ENCODE results near the gene FOCAD.

FOCAD gene

DNA sequence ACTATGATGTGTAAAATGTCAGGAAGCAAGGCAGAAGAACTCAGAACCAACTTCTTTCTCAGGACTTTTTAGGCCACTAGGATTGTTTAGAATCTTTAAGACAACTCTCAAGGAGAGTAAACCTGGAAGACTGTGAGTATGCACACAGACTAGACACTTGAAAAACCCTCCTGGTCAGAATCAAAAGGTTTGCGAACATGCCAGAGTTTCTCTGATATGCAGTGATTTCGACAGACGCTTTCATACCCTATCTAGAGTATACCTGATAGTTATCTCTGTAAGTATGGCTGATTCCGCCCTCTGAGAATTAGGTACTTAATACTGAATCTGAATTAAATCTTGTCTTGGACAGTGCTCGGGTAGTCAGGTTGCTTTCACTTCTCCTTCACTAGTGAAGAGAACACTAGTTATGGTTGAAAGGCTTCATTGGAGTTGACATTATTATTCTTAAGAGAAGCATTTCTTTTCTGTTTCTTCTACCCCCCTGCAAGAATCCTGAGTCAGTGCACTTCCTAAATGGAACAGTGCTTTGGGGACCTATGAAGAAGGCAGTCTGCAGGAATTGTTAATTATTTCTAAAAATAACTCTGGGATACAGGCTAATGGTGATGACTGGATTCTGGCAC lies 189.3 kb downstream of the FOCAD start:
- TF ChIP-seq EZH2phosphoT487 (IDR thresholded peaks at IDR 0.05; ENCODE audit: borderline replicate concordance) = no peak
- TF ChIP-seq, protein P1, sequence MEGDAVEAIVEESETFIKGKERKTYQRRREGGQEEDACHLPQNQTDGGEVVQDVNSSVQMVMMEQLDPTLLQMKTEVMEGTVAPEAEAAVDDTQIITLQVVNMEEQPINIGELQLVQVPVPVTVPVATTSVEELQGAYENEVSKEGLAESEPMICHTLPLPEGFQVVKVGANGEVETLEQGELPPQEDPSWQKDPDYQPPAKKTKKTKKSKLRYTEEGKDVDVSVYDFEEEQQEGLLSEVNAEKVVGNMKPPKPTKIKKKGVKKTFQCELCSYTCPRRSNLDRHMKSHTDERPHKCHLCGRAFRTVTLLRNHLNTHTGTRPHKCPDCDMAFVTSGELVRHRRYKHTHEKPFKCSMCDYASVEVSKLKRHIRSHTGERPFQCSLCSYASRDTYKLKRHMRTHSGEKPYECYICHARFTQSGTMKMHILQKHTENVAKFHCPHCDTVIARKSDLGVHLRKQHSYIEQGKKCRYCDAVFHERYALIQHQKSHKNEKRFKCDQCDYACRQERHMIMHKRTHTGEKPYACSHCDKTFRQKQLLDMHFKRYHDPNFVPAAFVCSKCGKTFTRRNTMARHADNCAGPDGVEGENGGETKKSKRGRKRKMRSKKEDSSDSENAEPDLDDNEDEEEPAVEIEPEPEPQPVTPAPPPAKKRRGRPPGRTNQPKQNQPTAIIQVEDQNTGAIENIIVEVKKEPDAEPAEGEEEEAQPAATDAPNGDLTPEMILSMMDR (conservative IDR thresholded peaks at IDR 0.05; ENCODE audit: low read length) = no peak
- Histone ChIP-seq H3K4me2 (ENCODE audit: low read depth, low read length, poor library complexity, severe bottlenecking) (no peak overlapping the region), H3K4me1 (ENCODE audit: insufficient read depth, low read length, poor library complexity, severe bottlenecking) (peaks cover 11% of the 10 kb centered on the region), H3K9ac (ENCODE audit: low read depth, low read length, poor library complexity, severe bottlenecking) (no peak overlapping the region), H3K9me3 (ENCODE audit: insufficient read depth, low read depth, low read length) (no peaks in the 10 kb centered on the region), H3K79me2 (ENCODE audit: insufficient read depth, low read length) (no peaks in the 10 kb centered on the region), H3K36me3 (ENCODE audit: insufficient read depth, low read length) (no peaks in the 10 kb centered on the region), H3F3A (ENCODE audit: low read depth) (no peaks in the 10 kb centered on the region), H3K9me2 (replicated peaks; ENCODE audit: low read depth, low read length) (no peaks in the 10 kb centered on the region), H4K20me1 (ENCODE audit: insufficient read depth, low read length, poor library complexity, severe bottlenecking) (no peaks in the 10 kb centered on the region), H2AFZ (ENCODE audit: low read length) (no peak overlapping the region), H3K27me3 (ENCODE audit: insufficient read depth, low read length, poor library complexity, severe bottlenecking) (no peaks in the 10 kb centered on the region), H3K4me3 (ENCODE audit: low read length, poor library complexity, severe bottlenecking) (no peak overlapping the region)

DNA sequence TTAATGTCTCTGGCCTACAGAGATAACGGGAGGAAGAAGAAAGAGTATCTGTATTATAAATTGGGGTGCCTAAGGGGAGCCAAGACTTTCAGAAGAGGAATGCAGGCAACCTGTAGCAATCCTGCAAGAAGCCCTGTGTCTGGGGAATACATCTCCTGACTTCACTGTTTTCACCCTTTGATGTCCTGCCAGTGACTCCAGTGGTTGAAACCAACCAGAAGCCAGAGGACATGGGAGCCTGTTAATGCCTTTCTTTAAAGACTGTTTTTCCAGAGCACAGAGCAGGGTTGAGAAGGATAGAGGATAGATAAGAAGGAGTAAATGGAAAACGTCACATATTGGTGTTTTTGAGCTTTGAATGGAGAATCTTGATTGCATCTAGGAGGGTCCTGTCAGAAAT lies 196.2 kb downstream of the FOCAD start:
- Histone ChIP-seq H2AFZ (ENCODE audit: low read length) (no peak overlapping the region), H3K4me1 (ENCODE audit: insufficient read depth, low read length, poor library complexity, severe bottlenecking) (no peaks in the 10 kb centered on the region), H3K27me3 (ENCODE audit: insufficient read depth, low read length, poor library complexity, severe bottlenecking) (no peaks in the 10 kb centered on the region), H3K9ac (ENCODE audit: low read depth, low read length, poor library complexity, severe bottlenecking) (no peak overlapping the region), H3K4me2 (ENCODE audit: low read depth, low read length, poor library complexity, severe bottlenecking) (no peak overlapping the region), H3K9me3 (ENCODE audit: insufficient read depth, low read depth, low read length) (no peaks in the 10 kb centered on the region), H3K9me2 (replicated peaks; ENCODE audit: low read depth, low read length) (no peaks in the 10 kb centered on the region), H3F3A (ENCODE audit: low read depth) (no peaks in the 10 kb centered on the region), H3K36me3 (ENCODE audit: insufficient read depth, low read length) (no peaks in the 10 kb centered on the region), H3K4me3 (ENCODE audit: low read length, poor library complexity, severe bottlenecking) (no peak overlapping the region), H3K79me2 (ENCODE audit: insufficient read depth, low read length) (no peaks in the 10 kb centered on the region), H4K20me1 (ENCODE audit: insufficient read depth, low read length, poor library complexity, severe bottlenecking) (no peaks in the 10 kb centered on the region)
- no peak for TF ChIP-seq EZH2phosphoT487 (IDR thresholded peaks at IDR 0.05; ENCODE audit: borderline replicate concordance)
- TF ChIP-seq, protein P1 (conservative IDR thresholded peaks at IDR 0.05; ENCODE audit: low read length) = no peak

DNA sequence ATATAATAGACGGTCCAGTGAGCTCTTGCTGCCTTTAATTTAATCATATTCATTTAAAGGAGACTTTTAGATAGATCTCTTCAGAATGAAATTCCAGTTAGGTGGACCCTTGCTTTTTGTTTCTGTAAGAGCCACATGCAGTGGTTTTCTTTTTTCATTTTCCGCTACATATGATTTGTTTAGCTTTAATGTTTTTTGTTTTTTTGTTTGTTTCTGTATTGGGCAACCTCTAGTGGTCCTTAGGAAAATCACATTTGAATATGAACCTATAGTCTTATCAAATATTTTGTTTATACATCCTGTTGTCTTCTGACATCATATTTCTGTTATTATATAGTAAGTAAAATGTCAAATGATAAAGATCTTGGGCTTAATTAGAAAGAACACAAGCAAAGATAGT lies 196.6 kb downstream of the FOCAD start:
- Histone ChIP-seq H3K27me3 (ENCODE audit: insufficient read depth, low read length, poor library complexity, severe bottlenecking) (no peaks in the 10 kb centered on the region), H2AFZ (ENCODE audit: low read length) (no peak overlapping the region), H3F3A (ENCODE audit: low read depth) (no peaks in the 10 kb centered on the region), H3K9ac (ENCODE audit: low read depth, low read length, poor library complexity, severe bottlenecking) (no peak overlapping the region), H3K36me3 (ENCODE audit: insufficient read depth, low read length) (no peaks in the 10 kb centered on the region), H3K4me2 (ENCODE audit: low read depth, low read length, poor library complexity, severe bottlenecking) (no peak overlapping the region), H3K4me1 (ENCODE audit: insufficient read depth, low read length, poor library complexity, severe bottlenecking) (no peaks in the 10 kb centered on the region), H3K4me3 (ENCODE audit: low read length, poor library complexity, severe bottlenecking) (no peak overlapping the region), H4K20me1 (ENCODE audit: insufficient read depth, low read length, poor library complexity, severe bottlenecking) (no peaks in the 10 kb centered on the region), H3K9me3 (ENCODE audit: insufficient read depth, low read depth, low read length) (no peaks in the 10 kb centered on the region), H3K9me2 (replicated peaks; ENCODE audit: low read depth, low read length) (no peaks in the 10 kb centered on the region), H3K79me2 (ENCODE audit: insufficient read depth, low read length) (no peaks in the 10 kb centered on the region)
- TF ChIP-seq EZH2phosphoT487 (IDR thresholded peaks at IDR 0.05; ENCODE audit: borderline replicate concordance) = no peak
- TF ChIP-seq, protein P1 (conservative IDR thresholded peaks at IDR 0.05; ENCODE audit: low read length) = peak; percentile 45
